Measurements from ENCODE around the gene LTK. TPM values are rescaled to one million over a fixed set of nuclear protein-coding genes. Genes with fewer than 3 reads are reported as not detected.

LTK gene
- total and polyA plus RNA-seq, 2 of the 4 experiments (the other 2 are of a cell fraction), result 0.18 to 0.62 TPM

GRCh38 chr15:41473418-41473817 is 40.2 kb downstream of the LTK start:
- H3K9me3 ChIP-seq (ENCODE audit: control insufficient read depth, insufficient read depth, low read length), result no peaks in the 10 kb centered on the region
- ATAC-seq (ENCODE audit: low read depth) (no peak), DNase-seq (no peak)
- no TSS peak for BruUV-seq (replicated peaks)
- H4K91ac ChIP-seq (ENCODE audit: insufficient read depth, low read depth, low read length), result no peak overlapping the region
- intact Hi-C loops (cut with micrococcal nuclease), result no loop called here
- no peak overlapping the region for H3K4ac ChIP-seq (ENCODE audit: low read depth, low read length)
- no peak overlapping the region for H2AK9ac ChIP-seq (replicated peaks; ENCODE audit: low read depth, low read length, poor library complexity)
- no peak overlapping the region for H3K4me3 ChIP-seq (ENCODE audit: insufficient read depth, low read depth, low read length)
- ChIA-PET POLR2A (ENCODE audit: unreplicated experiment) (no interaction called here), CTCF (no interaction called here)
- H2AFZ ChIP-seq (replicated peaks; ENCODE audit: low read length, poor library complexity), result no peak overlapping the region
- H3K36me3 ChIP-seq (ENCODE audit: control insufficient read depth, insufficient read depth, low read length), result peaks cover 54% of the 10 kb centered on the region
- H3K27ac ChIP-seq (ENCODE audit: insufficient read depth, low read length), result no peak overlapping the region
- H3K56ac ChIP-seq (ENCODE audit: extremely low read depth, insufficient read depth, low read length), result no peak overlapping the region
- TF ChIP-seq SMC3 (IDR thresholded peaks at IDR 0.05; ENCODE audit: low read depth, low read length) (no peak), FOS (IDR thresholded peaks at IDR 0.05; ENCODE audit: low read depth, low read length) (no peak), MAFK (IDR thresholded peaks at IDR 0.05; ENCODE audit: low read depth, low read length) (no peak), USF2 (IDR thresholded peaks at IDR 0.05; ENCODE audit: low read depth, low read length) (no peak), MAZ (IDR thresholded peaks at IDR 0.05; ENCODE audit: borderline replicate concordance, low read depth, low read length) (no peak), MXI1 (IDR thresholded peaks at IDR 0.05; ENCODE audit: borderline replicate concordance, low read depth, low read length) (no peak), POLR2A (IDR thresholded peaks at IDR 0.05; ENCODE audit: low read depth, low read length) (no peak), CHD1 (IDR thresholded peaks at IDR 0.05; ENCODE audit: low read depth, low read length) (no peak), RCOR1 (IDR thresholded peaks at IDR 0.05; ENCODE audit: insufficient replicate concordance, low read length) (no peak), NFE2L2 (IDR thresholded peaks at IDR 0.05; ENCODE audit: low read depth, low read length) (no peak), RAD21 (IDR thresholded peaks at IDR 0.05; ENCODE audit: low read length) (no peak), BHLHE40 (IDR thresholded peaks at IDR 0.05; ENCODE audit: low read depth, low read length) (no peak)
- TF ChIP-seq, protein P1, sequence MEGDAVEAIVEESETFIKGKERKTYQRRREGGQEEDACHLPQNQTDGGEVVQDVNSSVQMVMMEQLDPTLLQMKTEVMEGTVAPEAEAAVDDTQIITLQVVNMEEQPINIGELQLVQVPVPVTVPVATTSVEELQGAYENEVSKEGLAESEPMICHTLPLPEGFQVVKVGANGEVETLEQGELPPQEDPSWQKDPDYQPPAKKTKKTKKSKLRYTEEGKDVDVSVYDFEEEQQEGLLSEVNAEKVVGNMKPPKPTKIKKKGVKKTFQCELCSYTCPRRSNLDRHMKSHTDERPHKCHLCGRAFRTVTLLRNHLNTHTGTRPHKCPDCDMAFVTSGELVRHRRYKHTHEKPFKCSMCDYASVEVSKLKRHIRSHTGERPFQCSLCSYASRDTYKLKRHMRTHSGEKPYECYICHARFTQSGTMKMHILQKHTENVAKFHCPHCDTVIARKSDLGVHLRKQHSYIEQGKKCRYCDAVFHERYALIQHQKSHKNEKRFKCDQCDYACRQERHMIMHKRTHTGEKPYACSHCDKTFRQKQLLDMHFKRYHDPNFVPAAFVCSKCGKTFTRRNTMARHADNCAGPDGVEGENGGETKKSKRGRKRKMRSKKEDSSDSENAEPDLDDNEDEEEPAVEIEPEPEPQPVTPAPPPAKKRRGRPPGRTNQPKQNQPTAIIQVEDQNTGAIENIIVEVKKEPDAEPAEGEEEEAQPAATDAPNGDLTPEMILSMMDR (conservative IDR thresholded peaks at IDR 0.05; ENCODE audit: low read depth, low read length), result no peak
- TF ChIP-seq, protein P2, sequence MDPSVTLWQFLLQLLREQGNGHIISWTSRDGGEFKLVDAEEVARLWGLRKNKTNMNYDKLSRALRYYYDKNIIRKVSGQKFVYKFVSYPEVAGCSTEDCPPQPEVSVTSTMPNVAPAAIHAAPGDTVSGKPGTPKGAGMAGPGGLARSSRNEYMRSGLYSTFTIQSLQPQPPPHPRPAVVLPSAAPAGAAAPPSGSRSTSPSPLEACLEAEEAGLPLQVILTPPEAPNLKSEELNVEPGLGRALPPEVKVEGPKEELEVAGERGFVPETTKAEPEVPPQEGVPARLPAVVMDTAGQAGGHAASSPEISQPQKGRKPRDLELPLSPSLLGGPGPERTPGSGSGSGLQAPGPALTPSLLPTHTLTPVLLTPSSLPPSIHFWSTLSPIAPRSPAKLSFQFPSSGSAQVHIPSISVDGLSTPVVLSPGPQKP (IDR thresholded peaks at IDR 0.05; ENCODE audit: borderline replicate concordance, low read depth, low read length), result no peak
- H3K4me1 ChIP-seq (ENCODE audit: control insufficient read depth, insufficient read depth, low read length), result peaks cover 2% of the 10 kb centered on the region
- H3K27me3 ChIP-seq (ENCODE audit: control insufficient read depth, insufficient read depth, low read length), result no peaks in the 10 kb centered on the region
- no peak overlapping the region for H2BK5ac ChIP-seq (ENCODE audit: low read depth, low read length, poor library complexity, severe bottlenecking)
- H2BK15ac ChIP-seq (ENCODE audit: low read depth, low read length), result no peak overlapping the region
- H3K4me2 ChIP-seq (ENCODE audit: low read depth, low read length), result no peak overlapping the region
- in situ Hi-C loops (cut with MboI; ENCODE audit: low sequenced_read_pairs), result no loop called here
- dilution Hi-C loops (cut with HindIII; ENCODE audit: low sequenced_read_pairs, unreplicated experiment), result no loop called here
- H3K18ac ChIP-seq (ENCODE audit: low read depth, low read length), result no peak overlapping the region
- no peak overlapping the region for H2AK5ac ChIP-seq (ENCODE audit: low read depth, low read length)
- no peak overlapping the region for H2BK20ac ChIP-seq (ENCODE audit: low read depth, low read length)
- H3K9me1 ChIP-seq (ENCODE audit: insufficient read depth, low read length), result peaks cover 8% of the 10 kb centered on the region
- no peaks in the 10 kb centered on the region for H4K20me1 ChIP-seq (ENCODE audit: insufficient read depth, low read length)
- H2BK120ac ChIP-seq (ENCODE audit: low read depth, low read length), result no peak overlapping the region
- H3K9ac ChIP-seq (ENCODE audit: low read depth, low read length), result no peak overlapping the region
- no peak overlapping the region for H4K8ac ChIP-seq (ENCODE audit: low read depth in 2 of 2, low read length in 2 of 2)
- H3K14ac ChIP-seq (replicated peaks; ENCODE audit: low read depth, low read length), result no peak overlapping the region
- H3K23ac ChIP-seq (ENCODE audit: low read depth, low read length), result no peak overlapping the region
- H3K79me1 ChIP-seq (ENCODE audit: low read depth in 1 of 2, low read length in 2 of 2), result peaks cover 4 to 12% of the 10 kb centered on the region in 2 experiments; a peak in 2 of 4 replicates
- WGBS, 2 experiments (ENCODE audit: extremely low coverage in 2 of 2, insufficient read length in 1 of 2), result 96% methylated on average over 4 of the region's 11 CpGs; no CpG with 5 or more reads in 1 of the 2 experiments
- no peak overlapping the region for H4K5ac ChIP-seq (ENCODE audit: low read depth, low read length)

Data from IMR-90 (cell line).